ENCODE data around the gene RSPH6A. TPM values are rescaled to one million over a fixed set of nuclear protein-coding genes. Genes with fewer than 3 reads are reported as not detected.
"Not testable (repeated sequence)": the region's sequence is repeated elsewhere in the genome, so short reads cannot be mapped to it uniquely, and the experiment has no call there.

The RSPH6A gene
- total RNA-seq, 1 donor from 2014 or later, result 0.56 TPM

- no peak for DNase-seq (ENCODE audit: low spot score in 2 of 2, unreplicated experiment in 2 of 2)
- Mint-ChIP-seq H3K4me1 (no peaks in the 10 kb centered on the region), H3K27ac (no peak overlapping the region)
These were observed 57.4 kb downstream of the RSPH6A start for GRCh38 chr19:45757695-45758094.

GRCh38 chr19:45754323-45754722 lies 60.8 kb downstream of the RSPH6A start:
- H3K36me3 Mint-ChIP-seq, result no peaks in the 10 kb centered on the region
- H3K27me3 Mint-ChIP-seq (ENCODE audit: low read depth), result no peaks in the 10 kb centered on the region
- no peak overlapping the region for H3K4me3 Mint-ChIP-seq
- no peak overlapping the region for H3K27ac Mint-ChIP-seq
- H3K9me3 Mint-ChIP-seq, result no peaks in the 10 kb centered on the region
- no peak for DNase-seq (ENCODE audit: low spot score in 2 of 2, unreplicated experiment in 2 of 2)
- no peaks in the 10 kb centered on the region for H3K4me1 Mint-ChIP-seq
- no peak for TF ChIP-seq CTCF (IDR thresholded peaks at IDR 0.05; ENCODE audit: unreplicated experiment)

More at GRCh38 chr19:45757695-45758094, 57.4 kb downstream of the RSPH6A start:
- peaks cover 1% of the 10 kb centered on the region for H3K27me3 Mint-ChIP-seq (ENCODE audit: low read depth)
- no peaks in the 10 kb centered on the region for H3K36me3 Mint-ChIP-seq
- TF ChIP-seq CTCF (IDR thresholded peaks at IDR 0.05; ENCODE audit: unreplicated experiment), result no peak
- H3K9me3 Mint-ChIP-seq, result no peaks in the 10 kb centered on the region
- H3K4me3 Mint-ChIP-seq, result no peak overlapping the region

DNA sequence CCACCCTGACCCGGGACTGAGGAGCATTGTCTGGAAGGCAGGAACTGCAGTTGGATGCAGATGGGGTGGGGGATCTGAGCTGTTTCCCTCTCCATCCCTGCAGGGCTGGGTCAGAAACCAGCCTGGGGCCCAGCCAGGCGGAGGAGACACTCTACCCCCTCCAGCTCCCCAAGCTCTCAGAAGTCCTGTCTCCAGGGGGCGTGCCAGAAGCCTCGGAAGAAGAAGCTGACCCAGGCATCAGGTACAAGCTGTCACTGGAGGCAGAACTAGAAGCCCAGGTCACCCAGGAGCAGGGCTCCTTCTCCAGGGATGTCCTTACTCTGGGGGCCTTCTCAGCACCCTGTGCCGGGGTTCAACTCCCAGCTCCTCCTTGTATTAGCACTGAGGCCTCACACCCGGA lies 61.6 kb downstream of the RSPH6A start:
- H3K4me3 Mint-ChIP-seq, result no peak overlapping the region
- H3K27me3 Mint-ChIP-seq (ENCODE audit: low read depth), result no peaks in the 10 kb centered on the region
- no peaks in the 10 kb centered on the region for H3K4me1 Mint-ChIP-seq
- no peak for TF ChIP-seq CTCF (IDR thresholded peaks at IDR 0.05; ENCODE audit: unreplicated experiment)
- H3K9me3 Mint-ChIP-seq, result no peaks in the 10 kb centered on the region
- no peaks in the 10 kb centered on the region for H3K36me3 Mint-ChIP-seq
- H3K27ac Mint-ChIP-seq, result no peak overlapping the region
- DNase-seq (ENCODE audit: low spot score in 2 of 2, unreplicated experiment in 2 of 2), result no peak

DNA sequence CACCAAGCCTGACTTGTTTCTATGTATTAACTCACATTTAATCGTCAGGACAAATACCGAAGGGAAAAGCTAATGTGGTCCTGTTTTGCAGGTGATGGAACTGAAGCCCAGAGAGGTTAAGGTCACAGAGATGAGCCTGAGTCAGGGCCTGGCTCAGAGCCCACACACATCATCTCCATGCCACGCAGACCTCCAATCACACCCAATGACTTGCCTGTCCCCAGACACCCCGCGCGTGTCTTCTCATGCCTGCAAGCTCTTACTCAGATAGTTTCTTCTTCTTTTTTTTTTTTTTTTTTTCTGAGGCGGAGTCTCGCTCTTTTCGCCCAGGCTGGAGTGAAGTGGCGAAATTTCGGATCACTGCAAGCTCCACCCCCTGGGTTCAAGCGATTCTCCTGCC lies 62.5 kb downstream of the RSPH6A start:
- no peaks in the 10 kb centered on the region for H3K36me3 Mint-ChIP-seq
- H3K9me3 Mint-ChIP-seq, result no peaks in the 10 kb centered on the region
- no peak overlapping the region for H3K27ac Mint-ChIP-seq
- DNase-seq (ENCODE audit: low spot score in 2 of 2, unreplicated experiment in 2 of 2), result no peak
- TF ChIP-seq CTCF (IDR thresholded peaks at IDR 0.05; ENCODE audit: unreplicated experiment), result no peak
- no peaks in the 10 kb centered on the region for H3K4me1 Mint-ChIP-seq
- no peaks in the 10 kb centered on the region for H3K27me3 Mint-ChIP-seq (ENCODE audit: low read depth)
- H3K4me3 Mint-ChIP-seq, result no peak overlapping the region

GRCh38 chr19:45751483-45751882 lies 63.6 kb downstream of the RSPH6A start:
- H3K27me3 Mint-ChIP-seq (ENCODE audit: low read depth); H3K4me3 Mint-ChIP-seq; DNase-seq (ENCODE audit: low spot score in 2 of 2, unreplicated experiment in 2 of 2); H3K27ac Mint-ChIP-seq; H3K4me1 Mint-ChIP-seq; H3K9me3 Mint-ChIP-seq; H3K36me3 Mint-ChIP-seq: not testable (repeated sequence)

GRCh38 chr19:45747513-45747912 lies 67.6 kb downstream of the RSPH6A start:
- Mint-ChIP-seq H3K4me3 (no peak overlapping the region), H3K27me3 (ENCODE audit: low read depth) (peaks cover 2% of the 10 kb centered on the region), H3K36me3 (no peaks in the 10 kb centered on the region), H3K4me1 (no peaks in the 10 kb centered on the region), H3K27ac (no peak overlapping the region), H3K9me3 (no peaks in the 10 kb centered on the region)
- DNase-seq (ENCODE audit: low spot score in 2 of 2, unreplicated experiment in 2 of 2), result no peak
- no peak for TF ChIP-seq CTCF (IDR thresholded peaks at IDR 0.05; ENCODE audit: unreplicated experiment)
